T47D (cell line): ENCODE data around the gene MMD.
"Not testable (repeated sequence)": the region's sequence is repeated elsewhere in the genome, so short reads cannot be mapped to it uniquely, and the experiment has no call there.

Experiments
- DNase-seq, 2 experiments: peaks; one replicate each; pipeline versions ENCODE4 v3.0.0 to v3.0.0-alpha.2; 2011 to 2012; ENCODE audit warnings: low read depth in 1 of 2, low spot score in 1 of 2
- JUND ChIP-seq: IDR thresholded peaks from 2 replicates; pipeline ENCODE4 v1.6.1; 2012; ENCODE audit warnings: low read depth
- in situ Hi-C: cut with HindIII; loops from 2 replicates; pipeline ENCODE4 v1.10.0; 2016; ENCODE audit warnings: low sequenced_read_pairs, low pct_unique_long_range_greater_than_20kb

Gene MMD

DNA sequence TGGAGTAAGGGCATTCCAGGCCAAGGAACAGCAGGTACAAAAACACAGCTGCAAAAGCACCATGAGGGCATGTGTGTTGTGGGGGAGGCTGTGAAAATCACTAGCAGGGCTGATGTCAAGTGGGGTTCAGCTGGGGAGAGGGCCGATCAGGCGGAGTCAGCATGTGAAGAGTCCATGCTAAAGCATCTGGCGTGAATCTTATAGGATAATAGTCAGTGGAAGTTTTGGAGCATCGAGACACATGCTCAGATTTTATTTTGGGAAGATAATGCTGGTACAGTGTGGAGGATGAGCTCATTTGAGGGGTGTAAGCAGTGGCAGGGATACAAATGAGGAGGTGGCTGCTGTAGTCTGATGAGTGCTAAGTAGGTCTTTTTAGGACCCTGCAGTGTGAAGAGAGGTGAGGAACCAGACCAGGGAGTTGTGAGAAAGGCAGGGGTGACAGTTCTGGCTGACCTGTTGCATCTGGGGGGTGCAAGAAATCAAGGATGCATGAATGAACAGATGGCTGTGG lies 30.3 kb downstream of the MMD start:
- in situ Hi-C loops = no loop called here
- no peak for DNase-seq
- TF ChIP-seq JUND = no peak

- in situ Hi-C loops = no loop called here
- no peak for DNase-seq
- no peak for TF ChIP-seq JUND
Observed at GRCh38 chr17:55390364-55390977, 31.2 kb downstream of the MMD start.

DNA sequence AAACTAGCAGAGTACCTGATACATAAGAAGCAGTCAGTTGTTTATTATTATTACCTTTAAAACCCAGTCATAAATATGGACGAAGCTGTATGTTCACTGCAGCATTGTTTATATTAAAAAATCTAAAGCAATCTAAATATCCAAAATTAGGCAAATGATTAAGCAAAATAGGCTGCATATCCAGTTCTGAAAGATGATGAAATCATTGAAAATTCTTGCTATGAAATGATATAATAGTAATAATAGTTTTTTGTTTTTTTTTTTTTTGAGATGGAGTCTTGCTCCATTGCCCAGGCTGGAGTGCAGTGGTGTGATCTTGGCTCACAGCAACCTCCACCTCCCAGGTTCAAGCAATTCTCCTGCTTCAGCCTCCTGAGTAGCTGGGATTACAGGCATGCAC lies 31.9 kb downstream of the MMD start:
- DNase-seq, in situ Hi-C loops: not testable (repeated sequence)

DNA sequence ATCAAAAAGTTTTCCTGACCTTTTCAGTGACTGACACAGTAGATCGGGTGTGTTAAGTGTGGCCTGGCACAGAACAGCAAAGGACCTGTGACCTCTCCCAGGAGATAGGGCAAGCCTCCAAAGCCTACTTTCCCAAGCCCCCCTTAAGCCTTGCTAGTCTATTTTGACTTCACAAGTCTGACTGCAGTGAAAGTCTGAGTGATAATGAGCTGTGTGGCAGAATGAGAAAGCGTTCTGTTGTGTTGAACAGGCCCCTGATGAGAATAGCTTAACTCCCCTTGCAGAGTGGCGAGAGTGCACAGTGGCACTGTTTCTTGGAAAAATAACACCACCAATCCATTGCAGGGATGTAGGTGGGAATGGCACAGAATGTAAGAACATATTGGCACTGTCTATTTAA lies 32.8 kb downstream of the MMD start:
- in situ Hi-C loops = no loop called here
- no peak for TF ChIP-seq JUND
- DNase-seq = no peak

DNA sequence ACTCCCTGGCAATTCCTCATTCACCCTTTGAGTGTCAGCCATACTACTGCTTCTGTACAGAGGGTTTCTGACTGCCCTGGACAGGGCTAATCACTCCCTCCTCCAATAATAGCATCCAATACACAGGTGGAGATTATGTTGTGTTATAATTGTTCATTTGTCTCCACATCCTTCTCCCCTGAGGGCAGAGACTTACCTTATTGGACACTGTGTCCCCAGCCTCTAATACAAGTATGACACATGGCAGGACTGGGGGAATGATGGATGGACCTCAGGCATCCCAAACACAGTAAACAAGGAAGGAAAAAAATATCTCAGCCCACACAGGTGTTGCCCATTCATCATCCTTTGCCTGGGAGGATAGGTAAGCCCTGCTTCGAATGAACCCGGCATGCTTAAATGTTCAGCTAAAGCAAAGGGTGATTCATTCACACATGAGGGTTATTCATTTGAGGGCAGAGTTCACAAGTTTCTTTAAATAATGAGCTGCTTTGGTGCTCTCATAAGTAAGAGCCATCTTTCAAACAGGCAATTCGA lies 34.8 kb downstream of the MMD start:
- TF ChIP-seq JUND = no peak
- DNase-seq = no peak
- in situ Hi-C loops = no loop called here

DNA sequence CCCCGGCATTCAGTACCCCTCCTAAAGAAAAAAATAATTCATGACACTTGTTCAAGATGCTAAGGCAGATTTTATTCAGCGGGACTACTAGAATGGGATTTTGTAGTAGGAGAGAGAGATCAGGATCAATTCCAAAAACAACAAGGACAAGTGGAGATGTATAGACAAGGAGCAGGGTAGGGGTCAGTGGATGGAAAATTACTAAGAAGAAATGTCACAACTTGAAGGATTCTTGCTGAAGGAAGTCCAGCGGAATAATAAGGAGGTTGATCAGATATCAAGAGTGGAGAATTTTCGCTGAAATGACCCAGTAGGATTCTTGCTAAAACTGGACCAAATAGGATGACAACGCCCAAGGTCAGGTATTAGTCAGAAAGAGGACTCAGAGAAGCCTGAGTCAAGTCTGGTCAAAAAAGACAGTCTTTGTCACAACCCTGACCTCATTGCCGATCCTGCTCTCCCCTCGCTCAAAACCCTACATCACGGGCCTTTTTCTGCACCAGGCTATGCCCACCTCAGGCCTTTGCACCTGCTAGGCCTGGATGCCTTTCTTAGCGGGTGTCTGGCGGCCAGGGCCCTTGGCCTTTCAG lies 36.9 kb downstream of the MMD start:
- DNase-seq = no peak
- TF ChIP-seq JUND = no peak
- in situ Hi-C loops = no loop called here

DNA sequence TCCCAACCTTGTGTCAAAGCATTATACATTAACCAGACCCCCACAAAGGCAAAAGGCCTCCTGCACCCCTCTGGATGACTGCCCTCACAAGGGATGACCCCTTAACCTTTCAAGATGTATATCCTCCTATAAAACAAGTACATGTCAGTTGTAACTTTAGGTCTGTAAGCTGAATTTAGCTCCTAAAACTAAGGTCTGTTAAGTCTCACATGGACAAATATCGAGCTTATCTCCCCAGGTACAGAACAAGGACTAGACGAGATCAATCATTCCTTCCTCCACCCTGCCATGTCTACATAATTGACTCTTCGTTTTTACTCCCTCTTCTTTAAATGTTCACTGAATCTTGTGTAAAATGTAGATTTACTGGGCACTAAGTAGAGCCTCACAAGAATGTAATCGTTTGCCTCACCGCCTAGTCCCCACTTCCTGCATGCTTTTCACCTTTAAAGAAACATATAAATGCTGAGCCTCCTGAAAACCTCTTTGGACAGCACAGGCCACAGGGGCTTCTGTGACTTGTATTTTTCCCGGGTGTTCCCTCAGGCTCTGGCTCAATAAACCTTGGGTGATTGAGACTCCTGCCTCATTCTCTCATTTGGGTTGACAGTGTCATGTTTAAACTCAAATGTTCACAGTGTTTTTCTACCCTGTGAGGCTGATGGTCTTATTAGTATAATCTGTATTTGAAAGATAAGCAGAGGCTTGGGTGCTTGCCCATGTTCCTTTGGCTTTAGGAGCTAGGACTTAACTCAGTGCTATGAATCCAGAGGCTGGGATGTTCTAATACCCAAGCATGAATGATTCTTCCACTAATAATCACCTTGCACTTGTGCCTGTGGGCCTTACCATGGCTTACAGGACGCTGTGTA lies 37.6 kb downstream of the MMD start:
- in situ Hi-C loops = no loop called here
- no peak for TF ChIP-seq JUND
- no peak for DNase-seq

GRCh38 chr17:55381017-55381770 lies 40.4 kb downstream of the MMD start:
- in situ Hi-C loops = no loop called here
- no peak for TF ChIP-seq JUND
- no peak for DNase-seq

DNA sequence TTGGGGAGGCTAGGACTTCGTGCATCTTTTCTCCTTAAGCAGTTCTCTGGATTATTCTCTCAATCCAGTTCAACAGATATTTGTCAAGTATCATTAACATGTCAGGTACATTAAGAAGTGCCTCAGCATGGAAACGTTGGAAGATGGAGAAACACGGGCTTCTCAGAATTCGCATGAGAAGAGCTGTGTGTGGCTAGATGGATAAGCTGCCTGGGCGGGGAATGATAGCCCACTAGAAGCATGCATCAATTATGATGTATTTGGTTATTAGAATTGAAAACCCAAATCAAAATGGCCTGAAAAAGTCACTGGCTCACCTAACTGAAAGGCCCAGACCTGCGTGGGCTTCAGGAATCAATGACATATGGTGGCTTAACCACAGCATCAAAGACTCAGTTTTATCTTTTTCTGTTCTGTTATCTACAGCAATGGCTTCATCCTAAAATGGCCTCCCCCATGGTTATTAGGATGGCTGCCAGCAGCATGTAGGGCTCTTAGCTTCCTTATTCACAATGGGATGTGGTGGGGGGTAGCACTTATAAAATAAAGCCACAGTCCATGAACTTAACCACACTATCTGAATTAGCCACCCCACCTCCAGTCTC lies 43.9 kb downstream of the MMD start:
- in situ Hi-C loops = no loop called here
- no peak for DNase-seq
- TF ChIP-seq JUND = no peak

DNA sequence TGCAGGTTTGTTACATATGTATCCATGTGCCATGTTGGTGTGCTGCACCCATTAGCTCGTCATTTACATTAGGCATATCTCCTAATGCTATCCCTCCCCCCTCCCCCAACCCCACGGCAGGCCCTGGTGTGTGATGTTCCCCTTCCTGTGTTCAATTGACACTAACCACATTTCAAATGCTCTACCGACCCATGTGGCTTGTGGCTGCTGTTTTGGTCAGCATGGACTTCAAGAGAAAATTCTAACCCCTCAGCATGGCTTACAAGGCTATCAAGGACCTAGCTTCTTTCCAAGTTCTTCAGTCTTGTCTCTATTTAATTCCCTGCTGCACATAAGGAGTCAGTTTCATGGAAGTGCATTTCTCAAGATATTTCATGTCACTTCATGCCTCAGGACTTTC lies 52.9 kb downstream of the MMD start:
- in situ Hi-C loops = no loop called here
- DNase-seq = no peak
- no peak for TF ChIP-seq JUND

- DNase-seq = no peak
- no peak for TF ChIP-seq JUND
- in situ Hi-C loops = no loop called here
Observed at GRCh38 chr17:55366020-55366481, 55.6 kb downstream of the MMD start.

DNA sequence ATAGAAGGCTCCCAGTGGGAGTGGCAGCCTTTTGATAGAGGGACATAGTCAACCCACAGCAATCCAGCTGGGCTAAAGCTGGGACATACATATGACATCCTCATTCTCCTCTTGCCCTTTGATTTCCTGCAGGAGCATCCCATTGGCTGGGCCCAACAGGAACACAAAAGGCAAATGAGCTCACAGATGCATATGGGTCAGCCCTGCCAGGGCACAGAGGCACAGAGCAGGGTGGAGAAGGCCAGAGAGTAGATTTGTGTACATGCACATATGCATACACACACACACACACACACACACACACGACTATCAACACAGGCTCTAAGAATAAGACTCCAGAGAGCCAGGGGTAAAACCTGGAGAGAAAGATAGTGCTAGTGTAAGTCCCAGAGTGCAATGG lies 58.6 kb downstream of the MMD start:
- in situ Hi-C loops = no loop called here
- no peak for DNase-seq
- TF ChIP-seq JUND = no peak
